HG02943 (cell line): ENCODE measurements around the gene PRKRIP1.
A peak's percentile ranks its signal among the peaks of the same experiment; 100 is the strongest.
"Not testable (repeated sequence)": the region's sequence is repeated elsewhere in the genome, so short reads cannot be mapped to it uniquely, and the experiment has no call there.

Experiments used
- ATAC-seq: cut with Tn5 transposase; IDR thresholded peaks from one replicate; pipeline ENCODE4 v1.9.1; 2021; ENCODE audit warnings: mild to moderate bottlenecking, low read depth, moderate library complexity; ENCODE audit not compliant: unreplicated experiment

The PRKRIP1 gene

GRCh38 chr7:102454932-102455331 is 58.8 kb downstream of the PRKRIP1 start:
- ATAC-seq = not testable (repeated sequence)

GRCh38 chr7:102455596-102455995 is 59.4 kb downstream of the PRKRIP1 start:
- ATAC-seq = no peak

GRCh38 chr7:102456327-102456726 is 60.2 kb downstream of the PRKRIP1 start:
- no peak for ATAC-seq

GRCh38 chr7:102457352-102457924 is 61.3 kb downstream of the PRKRIP1 start:
- no peak for ATAC-seq

- ATAC-seq = no peak
Observed at GRCh38 chr7:102459221-102459844, 63.2 kb downstream of the PRKRIP1 start.

GRCh38 chr7:102460467-102460866 is 64.3 kb downstream of the PRKRIP1 start:
- no peak for ATAC-seq

- peak; percentile 12 for ATAC-seq
Observed at GRCh38 chr7:102463841-102464576, 67.8 kb downstream of the PRKRIP1 start.

- ATAC-seq = peak; percentile 78
Observed at GRCh38 chr7:102464577-102465280, 68.6 kb downstream of the PRKRIP1 start, which contains the start of the genes ALKBH4 and LRWD1. TSS of gene ALKBH4 (minus strand) at chr7:102464863. CDS start at chr7:102464836, 27 bp downstream. TSS of gene LRWD1 (plus strand) at chr7:102464984. CDS start at chr7:102465081, 97 bp downstream.

- no peak for ATAC-seq
Observed at GRCh38 chr7:102466097-102466496, 69.9 kb downstream of the PRKRIP1 start.

- ATAC-seq = no peak
Observed at GRCh38 chr7:102467581-102468477, 71.7 kb downstream of the PRKRIP1 start.

- ATAC-seq = no peak
Observed at GRCh38 chr7:102468478-102469350, 72.6 kb downstream of the PRKRIP1 start.

GRCh38 chr7:102469351-102469971 is 73.3 kb downstream of the PRKRIP1 start:
- no peak for ATAC-seq

GRCh38 chr7:102469972-102470825 is 74.0 kb downstream of the PRKRIP1 start:
- ATAC-seq = no peak

- no peak for ATAC-seq
Observed at GRCh38 chr7:102471791-102472125, 75.6 kb downstream of the PRKRIP1 start.

GRCh38 chr7:102472126-102473041 is 76.2 kb downstream of the PRKRIP1 start:
- no peak for ATAC-seq

- ATAC-seq = no peak
Observed at GRCh38 chr7:102473271-102473991, 77.3 kb downstream of the PRKRIP1 start.
